Measurements from ENCODE around the gene IDS. TPM values are rescaled to one million over a fixed set of nuclear protein-coding genes. Genes with fewer than 3 reads are reported as not detected.

IDS gene
- total RNA-seq, 2 donors from 2014 or later: 204 to 210 TPM

DNA sequence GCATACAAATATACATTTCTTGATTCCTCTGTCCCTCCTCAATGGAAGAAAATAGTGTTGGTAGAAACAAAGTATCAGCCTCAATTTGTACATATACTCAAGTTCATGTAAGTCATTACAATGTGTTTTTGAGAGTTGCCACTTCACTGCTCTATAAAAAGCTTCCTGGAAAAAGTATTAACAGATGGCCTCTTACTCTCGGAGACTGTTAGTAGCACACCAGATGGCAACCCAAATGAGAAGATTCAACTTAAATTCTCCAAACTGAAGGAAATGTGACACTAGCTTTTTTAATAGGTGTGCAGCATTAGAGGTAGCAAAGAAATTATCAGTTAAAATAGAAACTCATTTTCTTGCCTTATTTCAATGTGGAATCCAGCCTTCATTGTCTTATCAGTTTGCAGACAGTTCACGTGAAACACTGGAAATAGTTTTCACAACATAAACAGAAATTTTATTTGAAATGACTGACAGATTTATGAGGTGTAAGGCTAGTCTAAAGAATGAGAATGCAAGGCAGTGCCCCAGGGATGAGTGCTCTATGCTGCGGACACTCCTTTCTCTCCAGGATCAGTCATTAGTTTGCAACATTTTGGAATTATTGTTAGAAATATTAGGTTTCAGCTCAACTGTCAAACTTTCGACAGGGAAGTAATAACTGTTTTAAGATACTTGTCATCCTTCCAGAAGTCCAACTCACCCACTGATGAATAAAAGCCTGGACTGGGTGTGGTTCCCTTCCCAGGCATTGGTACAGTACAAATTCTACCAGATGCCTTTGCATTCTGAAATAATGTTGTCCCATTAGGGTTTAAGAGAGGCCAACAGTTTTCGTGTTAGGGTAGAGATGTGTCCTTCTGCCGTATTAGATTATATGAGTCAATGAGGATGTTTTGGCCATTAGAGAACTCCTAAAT lies 50.9 kb downstream of the IDS start:
- no peak for DNase-seq (ENCODE audit: low spot score)
- no peaks in the 10 kb centered on the region for H3K9me3 ChIP-seq

DNA sequence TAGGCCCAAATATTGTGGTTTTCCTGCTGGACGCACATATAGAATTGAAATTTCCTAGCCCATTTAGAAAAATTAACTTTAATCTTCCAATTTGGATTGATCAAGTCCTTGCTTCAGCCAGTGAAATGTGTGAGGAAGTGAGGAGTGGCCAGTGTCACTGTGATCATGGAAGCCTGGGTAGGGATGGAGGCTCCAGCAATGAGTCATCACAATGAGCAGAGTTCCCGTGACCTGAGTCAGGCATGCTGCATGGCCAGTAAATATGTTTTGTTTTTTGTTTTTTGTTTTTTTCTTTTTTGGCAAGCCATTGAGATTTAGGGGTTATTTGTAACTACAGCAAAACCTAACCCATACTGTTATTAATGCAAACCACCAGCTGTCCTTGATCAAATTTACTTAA lies 52.1 kb downstream of the IDS start:
- ATAC-seq (ENCODE audit: insufficient number of reproducible peaks, low FRiP score, low read depth): no peak

More for the DNA sequence above, 50.9 kb downstream of the IDS start:
- Histone ChIP-seq H3K4me1 (ENCODE audit: control insufficient read depth in 1 of 2, low read depth in 2 of 2) (no peaks in the 10 kb centered on the region), H3K36me3 (no peaks in the 10 kb centered on the region), H3K4me3 (no peak overlapping the region), H3K27me3 (replicated peaks; ENCODE audit: insufficient read depth) (no peaks in the 10 kb centered on the region), H3K27ac (no peak overlapping the region)
- no peak for ATAC-seq (ENCODE audit: insufficient number of reproducible peaks, low FRiP score, low read depth)
- TF ChIP-seq, protein P1, sequence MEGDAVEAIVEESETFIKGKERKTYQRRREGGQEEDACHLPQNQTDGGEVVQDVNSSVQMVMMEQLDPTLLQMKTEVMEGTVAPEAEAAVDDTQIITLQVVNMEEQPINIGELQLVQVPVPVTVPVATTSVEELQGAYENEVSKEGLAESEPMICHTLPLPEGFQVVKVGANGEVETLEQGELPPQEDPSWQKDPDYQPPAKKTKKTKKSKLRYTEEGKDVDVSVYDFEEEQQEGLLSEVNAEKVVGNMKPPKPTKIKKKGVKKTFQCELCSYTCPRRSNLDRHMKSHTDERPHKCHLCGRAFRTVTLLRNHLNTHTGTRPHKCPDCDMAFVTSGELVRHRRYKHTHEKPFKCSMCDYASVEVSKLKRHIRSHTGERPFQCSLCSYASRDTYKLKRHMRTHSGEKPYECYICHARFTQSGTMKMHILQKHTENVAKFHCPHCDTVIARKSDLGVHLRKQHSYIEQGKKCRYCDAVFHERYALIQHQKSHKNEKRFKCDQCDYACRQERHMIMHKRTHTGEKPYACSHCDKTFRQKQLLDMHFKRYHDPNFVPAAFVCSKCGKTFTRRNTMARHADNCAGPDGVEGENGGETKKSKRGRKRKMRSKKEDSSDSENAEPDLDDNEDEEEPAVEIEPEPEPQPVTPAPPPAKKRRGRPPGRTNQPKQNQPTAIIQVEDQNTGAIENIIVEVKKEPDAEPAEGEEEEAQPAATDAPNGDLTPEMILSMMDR (IDR thresholded peaks at IDR 0.05): no peak

DNA sequence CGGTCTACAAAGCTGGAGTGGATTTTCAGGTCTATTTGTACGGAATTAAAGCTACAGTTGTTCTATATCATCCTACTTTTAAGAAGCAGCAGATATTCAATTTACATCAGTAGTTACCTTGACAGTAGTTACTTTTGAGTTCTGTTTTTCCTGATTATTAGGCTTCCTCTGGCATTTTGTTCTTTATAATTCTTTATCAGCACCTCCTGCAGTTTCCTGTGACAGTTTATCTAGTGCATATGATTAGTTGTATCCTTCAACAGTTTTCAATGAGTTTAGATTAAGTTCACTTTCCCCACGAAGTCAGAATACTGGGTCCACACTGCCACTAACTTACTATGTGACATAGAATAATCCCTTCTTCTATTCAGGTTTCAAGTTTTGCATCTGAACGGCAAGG lies 71.7 kb downstream of the IDS start:
- TF ChIP-seq, protein P1 (IDR thresholded peaks at IDR 0.05): no peak
- Histone ChIP-seq H3K27ac (no peak overlapping the region), H3K9me3 (no peaks in the 10 kb centered on the region), H3K4me1 (ENCODE audit: control insufficient read depth in 1 of 2, low read depth in 2 of 2) (no peaks in the 10 kb centered on the region), H3K27me3 (replicated peaks; ENCODE audit: insufficient read depth) (no peaks in the 10 kb centered on the region), H3K36me3 (no peaks in the 10 kb centered on the region), H3K4me3 (no peak overlapping the region)
- ATAC-seq (ENCODE audit: insufficient number of reproducible peaks, low FRiP score, low read depth): no peak
- no peak for DNase-seq (ENCODE audit: low spot score)

More for the DNA sequence above, 52.1 kb downstream of the IDS start:
- H3K4me3 ChIP-seq: no peak overlapping the region
- TF ChIP-seq, protein P1 (IDR thresholded peaks at IDR 0.05): no peak
- no peak overlapping the region for H3K27ac ChIP-seq
- H3K36me3 ChIP-seq: no peaks in the 10 kb centered on the region
- H3K9me3 ChIP-seq: no peaks in the 10 kb centered on the region
- DNase-seq (ENCODE audit: low spot score): no peak
- H3K27me3 ChIP-seq (replicated peaks; ENCODE audit: insufficient read depth): no peaks in the 10 kb centered on the region
- no peaks in the 10 kb centered on the region for H3K4me1 ChIP-seq (ENCODE audit: control insufficient read depth in 1 of 2, low read depth in 2 of 2)

DNA sequence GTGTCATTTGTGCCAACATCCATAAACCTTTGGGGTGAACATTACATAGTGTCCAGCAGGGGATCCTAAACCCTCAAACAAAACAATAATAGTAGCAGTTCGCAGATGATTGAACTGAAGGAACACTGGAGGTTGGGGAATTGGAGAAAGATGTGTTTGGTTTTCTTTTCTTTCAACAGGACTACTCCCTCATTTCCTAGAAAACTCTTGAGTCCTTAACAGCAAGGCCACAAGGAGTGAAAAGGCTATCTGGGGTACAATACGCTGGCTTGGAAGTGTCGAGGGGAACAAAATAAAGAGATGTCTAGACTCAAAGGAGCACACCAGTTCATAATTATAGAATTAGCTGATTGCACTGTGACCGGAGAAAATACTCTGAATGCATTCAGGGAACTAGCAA lies 72.1 kb downstream of the IDS start:
- Histone ChIP-seq H3K27ac (no peak overlapping the region), H3K36me3 (no peaks in the 10 kb centered on the region), H3K9me3 (no peaks in the 10 kb centered on the region), H3K4me3 (no peak overlapping the region), H3K4me1 (ENCODE audit: control insufficient read depth in 1 of 2, low read depth in 2 of 2) (no peaks in the 10 kb centered on the region), H3K27me3 (replicated peaks; ENCODE audit: insufficient read depth) (no peaks in the 10 kb centered on the region)
- ATAC-seq (ENCODE audit: insufficient number of reproducible peaks, low FRiP score, low read depth) (no peak), DNase-seq (ENCODE audit: low spot score) (no peak)
- TF ChIP-seq, protein P1 (IDR thresholded peaks at IDR 0.05): no peak

Other genes starting within 250 kb of the IDS start
- 10 to 100 TPM; 22.2 to 22.6 TPM for gene EOLA1, start 35.7 kb upstream of the IDS start, total RNA-seq
- gene HSFX3, start 44.6 kb upstream of the IDS start, total RNA-seq: not detected
- not detected for gene MAGEA9B, start 82.2 kb upstream of the IDS start, total RNA-seq
- gene HSFX2, start 90.0 kb upstream of the IDS start, total RNA-seq: 1 to 10 TPM in 1 of 2 donors, under 1 TPM in 1; 0.54 to 1.3 TPM
- gene TMEM185A, start 126.5 kb upstream of the IDS start, total RNA-seq: 10 to 100 TPM; 17.6 to 21.5 TPM
- gene MAGEA11, start 206.8 kb upstream of the IDS start, total RNA-seq: not detected

Data from thoracic aorta (tissue), 2 donors.